Measurements from ENCODE around the gene FXYD3. TPM values are rescaled to one million over a fixed set of nuclear protein-coding genes. Genes with fewer than 3 reads are reported as not detected.
"Not testable (repeated sequence)": the region's sequence is repeated elsewhere in the genome, so short reads cannot be mapped to it uniquely, and the experiment has no call there.

FXYD3 gene
- total RNA-seq, 1 donor from 2014 or later = 2.8 TPM

DNA sequence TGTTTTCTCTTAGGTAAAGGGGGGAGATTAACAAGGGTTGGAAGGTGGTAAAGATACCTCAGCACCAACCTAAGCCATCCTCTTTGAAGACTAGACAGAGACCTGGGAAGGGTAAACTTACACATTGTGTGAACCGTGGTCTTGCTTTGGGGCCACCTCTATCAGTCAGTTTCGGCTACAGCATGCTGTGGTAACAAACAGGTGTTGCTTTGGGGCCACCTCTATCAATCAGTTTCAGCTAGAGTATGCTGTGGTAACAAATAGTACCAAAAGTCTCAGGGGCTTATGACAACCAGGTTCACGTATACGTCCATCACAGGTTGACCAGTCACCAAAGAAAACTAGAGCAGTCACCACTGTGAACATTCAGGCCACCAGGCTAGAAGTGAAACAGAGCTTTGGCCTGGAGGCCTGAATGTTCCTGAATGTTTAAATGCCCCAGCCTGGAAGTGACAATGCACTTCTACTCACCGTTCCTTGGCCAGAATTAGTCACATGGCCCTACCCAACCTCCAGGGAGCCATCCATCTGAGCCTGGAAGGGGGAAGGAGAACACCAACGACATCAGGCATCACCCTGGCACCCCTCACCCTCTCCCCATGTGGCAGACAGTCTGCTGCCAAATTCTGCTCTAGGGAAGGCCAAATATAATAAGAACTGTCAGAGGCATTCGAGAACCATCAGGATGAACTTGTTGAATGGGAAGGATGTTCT is 31.3 kb downstream of the FXYD3 start:
- TF ChIP-seq, protein P1, sequence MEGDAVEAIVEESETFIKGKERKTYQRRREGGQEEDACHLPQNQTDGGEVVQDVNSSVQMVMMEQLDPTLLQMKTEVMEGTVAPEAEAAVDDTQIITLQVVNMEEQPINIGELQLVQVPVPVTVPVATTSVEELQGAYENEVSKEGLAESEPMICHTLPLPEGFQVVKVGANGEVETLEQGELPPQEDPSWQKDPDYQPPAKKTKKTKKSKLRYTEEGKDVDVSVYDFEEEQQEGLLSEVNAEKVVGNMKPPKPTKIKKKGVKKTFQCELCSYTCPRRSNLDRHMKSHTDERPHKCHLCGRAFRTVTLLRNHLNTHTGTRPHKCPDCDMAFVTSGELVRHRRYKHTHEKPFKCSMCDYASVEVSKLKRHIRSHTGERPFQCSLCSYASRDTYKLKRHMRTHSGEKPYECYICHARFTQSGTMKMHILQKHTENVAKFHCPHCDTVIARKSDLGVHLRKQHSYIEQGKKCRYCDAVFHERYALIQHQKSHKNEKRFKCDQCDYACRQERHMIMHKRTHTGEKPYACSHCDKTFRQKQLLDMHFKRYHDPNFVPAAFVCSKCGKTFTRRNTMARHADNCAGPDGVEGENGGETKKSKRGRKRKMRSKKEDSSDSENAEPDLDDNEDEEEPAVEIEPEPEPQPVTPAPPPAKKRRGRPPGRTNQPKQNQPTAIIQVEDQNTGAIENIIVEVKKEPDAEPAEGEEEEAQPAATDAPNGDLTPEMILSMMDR (conservative IDR thresholded peaks at IDR 0.05) = no peak
- peaks cover 17% of the 10 kb centered on the region for H3K4me1 Mint-ChIP-seq
- H3K36me3 Mint-ChIP-seq (ENCODE audit: low read depth) = no peaks in the 10 kb centered on the region
- no peak overlapping the region for H3K27ac Mint-ChIP-seq (ENCODE audit: unreplicated experiment)
- no peak for DNase-seq (ENCODE audit: low read depth, low spot score)
- no peak overlapping the region for H3K4me3 Mint-ChIP-seq
- peaks cover 76% of the 10 kb centered on the region for H3K27me3 Mint-ChIP-seq (ENCODE audit: low read depth)
- H3K9me3 Mint-ChIP-seq = no peaks in the 10 kb centered on the region

- TF ChIP-seq, protein P1 (conservative IDR thresholded peaks at IDR 0.05) = no peak
- no peak for DNase-seq (ENCODE audit: low read depth, low spot score)
- Mint-ChIP-seq H3K27me3 (ENCODE audit: low read depth) (peaks cover 77% of the 10 kb centered on the region), H3K27ac (ENCODE audit: unreplicated experiment) (no peak overlapping the region), H3K9me3 (no peaks in the 10 kb centered on the region), H3K36me3 (ENCODE audit: low read depth) (no peaks in the 10 kb centered on the region), H3K4me1 (peaks cover 23% of the 10 kb centered on the region), H3K4me3 (no peak overlapping the region)
Observed at GRCh38 chr19:35149463-35149862, 33.8 kb downstream of the FXYD3 start.

DNA sequence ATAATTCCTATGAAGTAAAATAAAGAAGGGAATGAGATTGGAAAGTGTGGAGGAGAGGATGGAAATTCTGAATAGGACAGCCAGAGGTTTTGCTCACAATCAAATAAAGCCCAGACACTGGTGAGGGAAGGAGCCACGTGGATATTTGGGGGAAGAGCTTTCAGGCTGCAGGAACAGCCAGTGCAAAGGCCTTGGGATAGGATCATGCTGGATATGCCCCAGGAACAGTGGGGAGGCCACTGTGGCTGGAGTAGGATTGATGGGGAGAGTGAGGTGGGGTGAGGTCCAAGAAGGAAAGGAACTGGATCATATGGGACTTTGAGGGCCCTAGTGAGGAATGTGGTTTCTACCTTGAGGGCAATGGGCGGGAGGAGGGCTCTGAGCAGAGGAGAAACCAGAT is 34.8 kb downstream of the FXYD3 start:
- TF ChIP-seq, protein P1 (conservative IDR thresholded peaks at IDR 0.05) = no peak
- peaks cover 32% of the 10 kb centered on the region for H3K4me1 Mint-ChIP-seq
- H3K9me3 Mint-ChIP-seq = no peaks in the 10 kb centered on the region
- peak overlapping the region; percentile 1 for H3K27ac Mint-ChIP-seq (ENCODE audit: unreplicated experiment)
- DNase-seq (ENCODE audit: low read depth, low spot score) = no peak
- no peaks in the 10 kb centered on the region for H3K36me3 Mint-ChIP-seq (ENCODE audit: low read depth)
- peaks cover 77% of the 10 kb centered on the region for H3K27me3 Mint-ChIP-seq (ENCODE audit: low read depth)
- H3K4me3 Mint-ChIP-seq = peak overlapping the region; percentile 41

- H3K27me3 Mint-ChIP-seq (ENCODE audit: low read depth) = peaks cover 79% of the 10 kb centered on the region
- H3K4me1 Mint-ChIP-seq = peaks cover 32% of the 10 kb centered on the region
- no peak for DNase-seq (ENCODE audit: low read depth, low spot score)
- no peak overlapping the region for H3K27ac Mint-ChIP-seq (ENCODE audit: unreplicated experiment)
- no peaks in the 10 kb centered on the region for H3K36me3 Mint-ChIP-seq (ENCODE audit: low read depth)
- TF ChIP-seq, protein P1 (conservative IDR thresholded peaks at IDR 0.05) = no peak
- no peaks in the 10 kb centered on the region for H3K9me3 Mint-ChIP-seq
- no peak overlapping the region for H3K4me3 Mint-ChIP-seq
Observed at GRCh38 chr19:35151273-35152065, 35.8 kb downstream of the FXYD3 start.

DNA sequence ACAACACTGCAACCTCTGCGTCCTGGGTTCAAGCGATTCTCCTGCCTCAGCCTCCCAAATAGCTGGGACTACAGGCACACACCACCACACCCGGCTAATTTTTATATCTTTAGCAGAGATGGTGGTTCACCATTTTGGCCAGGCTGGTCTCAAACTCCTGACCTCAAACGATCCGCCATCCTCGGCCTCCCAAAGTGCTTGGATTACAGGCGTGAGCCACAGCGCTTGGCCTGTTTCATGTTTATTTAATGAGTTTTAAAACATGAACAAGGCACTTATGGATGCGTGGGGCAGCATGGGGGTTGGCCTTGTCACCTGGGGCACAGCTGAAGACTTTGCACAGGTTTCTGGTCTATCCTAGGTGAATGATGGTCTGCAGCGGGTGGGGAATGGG is 37.5 kb downstream of the FXYD3 start:
- H3K27ac Mint-ChIP-seq (ENCODE audit: unreplicated experiment) = not testable (repeated sequence)

More for the DNA sequence above, 37.5 kb downstream of the FXYD3 start:
- H3K36me3 Mint-ChIP-seq (ENCODE audit: low read depth); H3K9me3 Mint-ChIP-seq; DNase-seq (ENCODE audit: low read depth, low spot score); H3K4me3 Mint-ChIP-seq: not testable (repeated sequence)
- H3K27me3 Mint-ChIP-seq (ENCODE audit: low read depth) = peaks cover 81% of the 10 kb centered on the region
- peaks cover 32% of the 10 kb centered on the region for H3K4me1 Mint-ChIP-seq
